HG02943 (cell line): ENCODE measurements around the gene GPC6.

ENCODE experiments used
- ATAC-seq: cut with Tn5 transposase; IDR thresholded peaks from one replicate; pipeline ENCODE4 v1.9.1; 2021; ENCODE audit warnings: mild to moderate bottlenecking, low read depth, moderate library complexity; ENCODE audit not compliant: unreplicated experiment

Gene GPC6

GRCh38 chr13:93982179-93982918 lies 755.7 kb downstream of the GPC6 start:
- no peak for ATAC-seq

DNA sequence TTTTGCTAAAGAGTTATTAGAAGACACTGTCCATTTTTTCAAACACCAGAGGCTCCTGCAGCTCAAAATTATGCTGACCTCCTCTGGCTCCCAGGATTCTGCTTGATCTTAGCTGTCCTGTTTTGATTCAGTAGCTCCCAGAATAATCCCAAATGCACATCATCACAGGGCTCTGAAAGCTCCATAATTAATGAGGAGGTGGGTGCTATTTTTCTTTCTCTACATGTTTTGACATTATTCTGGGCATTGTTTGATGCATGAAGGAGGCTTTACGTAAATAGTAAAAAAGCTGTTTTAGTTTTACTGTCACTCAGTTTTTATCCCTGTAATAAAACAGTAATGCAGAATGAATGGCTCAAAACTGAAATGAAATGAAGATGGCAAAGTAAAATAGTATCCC lies 757.4 kb downstream of the GPC6 start:
- ATAC-seq = no peak

DNA sequence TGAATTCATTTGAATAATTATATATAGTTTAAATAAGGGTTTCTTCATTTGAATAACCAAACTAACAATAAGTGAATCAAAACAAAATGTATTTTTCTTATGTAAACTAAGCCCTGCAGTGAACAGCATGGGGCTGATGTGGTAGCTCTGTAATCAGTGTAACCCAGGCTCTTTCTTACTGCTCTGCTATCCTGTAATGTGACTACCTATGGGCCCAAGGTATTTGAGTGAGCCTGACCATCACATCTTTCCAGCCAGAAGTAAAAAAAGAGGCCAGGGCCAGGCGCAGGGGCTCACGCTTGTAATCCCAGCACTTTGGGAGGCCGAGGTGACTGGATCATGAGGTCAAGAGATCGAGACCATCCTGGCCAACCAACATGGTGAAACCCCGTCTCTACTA lies 758.3 kb downstream of the GPC6 start:
- no peak for ATAC-seq

- no peak for ATAC-seq
Measured at GRCh38 chr13:93987458-93987857, 760.9 kb downstream of the GPC6 start.

DNA sequence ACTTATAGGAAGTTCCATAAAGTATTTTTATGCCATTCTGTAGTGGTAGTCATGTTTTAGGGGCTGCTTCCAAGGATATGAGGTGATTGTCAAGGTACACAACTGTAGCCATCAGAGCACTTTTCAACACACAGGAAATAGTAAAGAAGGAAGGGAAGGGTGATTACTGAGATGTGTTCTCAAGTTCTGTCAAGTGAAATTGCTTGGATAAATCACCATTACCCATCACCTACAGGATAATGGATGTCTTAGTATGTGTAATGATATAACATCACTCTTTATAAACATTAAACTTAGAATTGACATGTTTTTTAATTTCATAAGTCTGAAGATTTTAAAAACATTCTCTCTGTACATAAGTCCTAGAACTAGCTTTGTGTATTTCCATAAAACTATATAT lies 765.0 kb downstream of the GPC6 start:
- ATAC-seq = no peak

DNA sequence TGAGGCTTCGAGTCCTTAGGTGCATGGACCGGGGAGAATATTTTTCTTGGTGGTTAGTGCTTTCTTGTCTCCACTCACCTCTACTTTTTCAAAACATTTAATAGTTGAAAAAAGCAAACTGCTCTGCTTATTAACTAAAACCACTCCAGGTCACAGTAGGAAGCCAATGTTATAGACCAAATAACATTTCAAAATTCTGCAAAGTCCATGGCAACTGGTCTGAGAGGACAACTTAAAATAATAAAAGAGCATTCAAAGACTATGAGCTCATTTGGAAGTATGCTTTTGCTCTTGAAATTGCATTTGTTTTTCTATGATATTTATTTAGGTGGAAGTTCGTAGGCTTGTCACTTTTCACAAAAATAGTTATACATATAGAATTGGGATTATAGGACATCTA lies 769.9 kb downstream of the GPC6 start:
- no peak for ATAC-seq

DNA sequence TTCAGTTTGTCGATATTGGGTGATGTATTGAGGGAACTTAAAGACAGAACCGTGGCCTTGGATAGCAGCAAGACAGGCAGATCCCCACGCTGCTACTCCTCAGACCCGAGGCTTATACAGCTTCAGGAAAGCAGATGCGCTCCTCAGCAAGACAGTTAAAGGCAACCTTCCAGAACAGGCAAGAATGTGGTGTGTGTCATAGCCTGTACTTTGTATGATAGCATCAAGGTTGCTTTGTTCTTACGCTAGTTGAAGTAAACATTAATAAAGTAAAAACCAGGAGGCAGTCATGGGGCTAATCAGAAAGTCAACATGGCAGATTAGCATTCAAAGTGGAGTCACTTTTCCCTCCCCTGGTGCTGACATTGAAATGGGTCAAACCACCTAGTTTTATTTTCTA lies 779.7 kb downstream of the GPC6 start:
- no peak for ATAC-seq

DNA sequence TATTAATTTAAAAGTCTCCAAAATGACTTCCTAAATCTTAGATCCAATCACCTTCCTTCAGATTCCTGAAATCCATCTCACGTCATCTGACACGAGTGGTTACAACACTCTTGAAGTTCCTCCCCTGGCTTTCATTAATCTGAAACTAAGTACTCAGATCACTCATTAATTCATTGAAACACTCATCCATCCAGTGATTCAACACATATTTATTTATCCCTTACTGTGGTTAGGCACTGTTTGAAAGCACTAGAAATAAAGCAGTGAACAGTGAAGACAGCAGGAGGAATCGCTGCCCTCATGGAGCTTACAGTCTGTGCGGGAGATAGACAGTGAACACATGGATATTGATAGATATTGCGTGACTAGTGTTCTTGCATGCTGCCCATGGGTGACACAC lies 780.5 kb downstream of the GPC6 start:
- no peak for ATAC-seq

DNA sequence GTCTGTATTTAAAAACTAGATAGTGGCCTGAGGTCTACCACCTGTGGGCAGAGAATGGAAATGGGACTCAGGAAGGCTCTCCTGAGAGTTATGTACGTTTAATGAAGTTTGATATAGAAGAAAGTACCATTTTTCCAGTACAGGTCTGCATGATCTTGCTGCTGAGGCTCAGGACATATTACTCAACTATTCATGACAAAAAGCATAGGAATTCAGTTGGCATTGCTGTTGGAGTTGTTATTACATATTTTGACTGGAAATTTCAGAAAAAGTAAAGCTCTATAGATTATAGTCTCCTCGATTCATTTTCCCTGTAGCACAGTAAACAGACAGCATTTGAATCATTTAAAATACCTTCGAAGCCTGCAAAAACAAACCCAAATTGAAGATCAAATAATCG lies 783.1 kb downstream of the GPC6 start:
- no peak for ATAC-seq

- ATAC-seq = no peak
Measured at GRCh38 chr13:94014461-94014860, 787.9 kb downstream of the GPC6 start.

- no peak for ATAC-seq
Measured at GRCh38 chr13:94020426-94020825, 793.8 kb downstream of the GPC6 start.

- ATAC-seq = no peak
Measured at GRCh38 chr13:94020833-94021232, 794.2 kb downstream of the GPC6 start.

DNA sequence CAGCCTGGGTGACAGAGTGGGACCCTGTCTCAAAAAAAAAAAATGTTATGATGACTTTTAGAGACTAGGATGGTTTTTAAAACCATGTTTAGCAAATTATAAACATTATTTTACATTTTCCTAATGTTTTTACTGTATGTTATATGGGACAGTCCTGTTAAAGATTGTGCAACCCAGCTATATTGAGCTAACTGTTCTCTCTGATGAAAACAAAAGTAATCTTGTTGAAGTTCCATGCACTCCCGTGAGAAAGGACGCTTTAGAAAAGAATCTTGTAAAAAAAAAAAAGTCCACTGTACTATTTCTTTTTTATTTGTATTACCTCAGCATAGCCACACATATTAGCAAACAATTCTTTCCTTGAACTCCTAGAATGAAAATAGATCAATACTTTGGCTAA lies 801.6 kb downstream of the GPC6 start:
- ATAC-seq = no peak

- no peak for ATAC-seq
Measured at GRCh38 chr13:94028650-94029049, 802.0 kb downstream of the GPC6 start.

DNA sequence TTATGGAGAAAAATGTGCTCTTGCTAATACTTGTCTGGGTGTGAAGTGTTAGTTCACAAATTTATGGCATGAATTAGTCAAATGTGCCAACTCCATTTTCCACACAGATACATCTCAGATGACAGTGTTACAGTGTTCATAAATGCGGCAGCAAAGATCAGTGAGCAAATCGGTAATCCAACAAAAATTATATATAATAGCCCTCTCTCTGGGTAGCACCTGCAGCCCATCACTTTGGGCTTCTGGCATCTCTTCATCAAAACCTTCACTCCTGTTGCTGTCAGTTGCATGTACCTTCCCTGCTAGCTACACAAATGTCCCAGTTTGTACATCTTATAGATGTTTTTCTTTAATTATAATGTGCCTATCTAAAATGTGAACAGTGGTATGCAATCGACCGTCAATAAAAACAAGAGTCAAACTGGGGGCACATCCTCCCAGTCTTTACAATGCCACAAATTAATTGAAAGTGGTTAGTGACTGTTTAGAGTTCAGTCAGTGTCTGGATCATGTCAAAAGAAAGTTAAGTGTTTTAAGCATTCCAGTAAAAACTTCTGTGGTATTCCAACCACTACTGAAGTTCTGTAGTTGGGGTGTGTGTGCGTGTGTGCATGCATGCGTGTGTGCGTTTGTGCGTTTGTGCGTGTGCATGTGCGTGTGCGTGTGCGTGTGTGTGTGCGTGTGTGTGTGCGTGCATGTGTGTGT lies 804.0 kb downstream of the GPC6 start:
- ATAC-seq = no peak

- no peak for ATAC-seq
Measured at GRCh38 chr13:94031609-94032008, 805.0 kb downstream of the GPC6 start.

- ATAC-seq = no peak
Measured at GRCh38 chr13:94033098-94033497, 806.5 kb downstream of the GPC6 start.

GRCh38 chr13:94033830-94034642 lies 807.4 kb downstream of the GPC6 start:
- ATAC-seq = no peak

GRCh38 chr13:94050039-94050438 lies 823.4 kb downstream of the GPC6 start:
- ATAC-seq = no peak

GRCh38 chr13:94050686-94051085 lies 824.1 kb downstream of the GPC6 start:
- ATAC-seq = no peak

DNA sequence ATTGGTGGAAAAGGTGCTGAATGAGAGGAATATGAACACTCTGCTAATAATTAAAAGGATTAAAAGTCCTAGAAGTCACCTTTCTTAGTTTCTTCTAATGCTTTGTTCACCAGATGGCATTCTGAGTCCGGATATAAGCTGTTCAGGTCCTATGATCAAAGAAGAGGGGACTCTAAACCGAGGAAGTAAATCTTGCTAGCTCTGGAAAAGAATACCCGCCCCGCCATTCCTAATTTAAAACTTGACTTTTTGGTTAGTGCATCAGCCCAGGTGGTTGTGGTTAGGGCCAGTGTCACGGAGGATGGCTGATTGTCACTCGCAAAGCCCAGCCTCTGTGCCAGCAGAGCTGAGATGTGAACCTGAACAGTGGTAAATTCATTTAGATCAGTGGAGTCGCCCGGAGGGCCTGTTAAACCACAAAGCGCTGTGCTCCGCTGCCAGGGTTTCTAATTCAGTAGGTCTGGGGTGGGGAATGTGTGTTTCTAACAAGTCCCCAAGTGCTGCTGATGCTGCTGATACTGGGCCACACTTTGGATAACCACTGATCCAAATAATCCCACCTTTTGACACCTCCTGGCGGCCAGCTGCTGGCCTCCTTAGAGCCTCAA lies 827.5 kb downstream of the GPC6 start:
- ATAC-seq = no peak
